Stimulated activated CD4-positive, alpha-beta T cell treated with anti-CD3 and anti-CD28 coated beads, Interleukin-15, amount 100 ng/mL, for 24 hours (primary cell): ENCODE measurements around the gene EFNA3.
"Not testable (repeated sequence)": the region's sequence is repeated elsewhere in the genome, so short reads cannot be mapped to it uniquely, and the experiment has no call there.

Source experiments
- DNase-seq: peaks from one replicate; pipeline ENCODE4 v3.0.0-alpha.2; 2020

The EFNA3 gene

GRCh38 chr1:155110826-155111225, 32.2 kb downstream of the EFNA3 start:
- no peak for DNase-seq

DNA sequence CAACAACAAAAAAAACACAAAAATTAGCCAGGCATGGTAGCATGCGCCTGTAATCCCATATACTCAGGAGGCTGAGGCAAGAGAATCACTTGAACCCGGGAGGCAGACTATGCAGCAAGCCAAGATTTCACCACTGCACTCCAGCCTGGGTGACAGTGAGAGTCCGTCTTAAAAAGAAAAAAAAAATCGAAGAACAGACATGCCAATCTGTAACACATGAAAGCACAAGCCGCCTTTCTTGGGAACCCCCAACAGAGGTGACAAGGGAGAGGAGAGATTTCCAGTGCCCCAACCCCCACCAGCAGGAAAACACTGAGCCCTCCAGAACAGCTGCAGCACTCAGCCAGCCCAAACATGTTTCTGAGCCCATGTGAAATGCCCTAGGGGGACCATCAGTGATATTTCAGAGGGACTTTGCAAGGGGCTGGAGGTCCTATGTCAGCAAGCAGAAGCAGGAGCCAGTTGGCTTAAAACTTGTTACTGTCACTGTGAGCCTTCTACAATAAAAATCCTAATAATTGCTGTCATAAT, 34.9 kb downstream of the EFNA3 start:
- no peak for DNase-seq

DNA sequence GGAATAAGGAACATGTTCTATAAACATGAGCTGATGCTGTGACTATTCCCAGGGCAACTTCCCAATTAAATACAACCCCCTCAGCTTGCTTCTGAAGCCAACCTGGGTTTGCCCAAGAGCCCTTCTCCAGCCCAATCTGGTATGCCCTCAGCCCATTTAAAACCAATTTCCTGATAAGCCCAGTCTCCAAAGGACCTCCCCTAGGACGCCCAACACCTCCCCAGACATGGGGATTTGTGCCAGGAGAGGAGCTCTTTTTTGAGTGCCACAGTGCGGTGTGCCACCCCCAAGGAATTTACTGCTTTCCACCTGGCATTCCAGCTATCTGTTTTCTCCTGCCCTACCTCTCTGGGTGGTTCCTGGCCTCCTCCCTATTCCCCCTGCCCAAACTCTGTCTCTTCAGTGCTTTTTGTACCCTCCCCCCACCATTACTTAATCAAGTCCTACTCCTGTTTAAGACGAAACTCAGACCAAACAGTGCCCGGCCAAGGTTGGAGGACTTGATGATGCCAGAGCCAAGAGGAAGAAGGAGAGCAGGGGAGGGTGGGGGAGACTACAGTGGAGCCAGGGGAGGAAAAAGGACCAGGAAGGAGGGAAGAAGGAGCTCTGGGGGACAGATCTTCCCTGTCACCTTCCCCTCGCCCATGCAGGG, 37.6 kb downstream of the EFNA3 start:
- no peak for DNase-seq

GRCh38 chr1:155117610-155118009, 39.0 kb downstream of the EFNA3 start:
- no peak for DNase-seq

DNA sequence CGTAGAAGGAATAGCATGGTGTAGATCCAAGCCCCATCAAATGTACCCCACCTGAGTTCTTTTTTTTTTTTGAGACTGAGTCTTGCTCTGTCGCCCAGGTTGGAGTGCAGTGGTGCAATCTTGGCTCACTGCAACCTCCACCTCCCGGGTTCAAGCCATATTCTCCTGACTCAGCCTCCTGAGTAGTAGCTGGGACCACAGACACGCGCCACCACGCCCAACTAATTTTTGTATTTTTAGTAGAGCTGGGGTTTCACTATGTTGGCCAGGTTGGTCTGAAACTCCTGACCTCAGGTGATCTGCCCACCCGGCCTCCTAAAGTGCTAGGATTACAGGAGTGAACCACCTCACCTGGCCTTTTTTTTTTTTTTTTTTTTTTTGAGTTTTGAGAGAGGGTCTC, 39.5 kb downstream of the EFNA3 start:
- not testable (repeated sequence) for DNase-seq

GRCh38 chr1:155120253-155120652, 41.6 kb downstream of the EFNA3 start:
- DNase-seq = no peak

DNA sequence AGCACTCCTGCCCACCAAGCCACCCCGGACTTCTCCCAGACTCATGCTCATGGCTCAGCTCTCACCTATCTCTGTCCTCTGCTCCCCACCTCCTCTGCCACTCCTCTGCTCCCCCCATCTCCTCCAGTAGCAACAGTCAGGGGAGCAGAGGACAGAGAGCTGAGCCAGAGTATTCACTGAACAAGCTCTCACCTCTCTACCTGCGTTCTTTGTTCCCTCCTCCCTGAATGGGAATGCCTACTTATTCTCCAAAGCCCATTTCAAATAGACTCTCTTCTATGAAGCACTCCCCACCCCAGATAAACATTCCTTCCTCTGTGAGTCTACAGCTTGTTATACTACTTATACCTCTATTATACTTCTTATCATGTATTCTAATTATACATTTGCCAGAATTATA, 42.6 kb downstream of the EFNA3 start:
- no peak for DNase-seq

GRCh38 chr1:155122308-155122707, 43.7 kb downstream of the EFNA3 start:
- DNase-seq = no peak

DNA sequence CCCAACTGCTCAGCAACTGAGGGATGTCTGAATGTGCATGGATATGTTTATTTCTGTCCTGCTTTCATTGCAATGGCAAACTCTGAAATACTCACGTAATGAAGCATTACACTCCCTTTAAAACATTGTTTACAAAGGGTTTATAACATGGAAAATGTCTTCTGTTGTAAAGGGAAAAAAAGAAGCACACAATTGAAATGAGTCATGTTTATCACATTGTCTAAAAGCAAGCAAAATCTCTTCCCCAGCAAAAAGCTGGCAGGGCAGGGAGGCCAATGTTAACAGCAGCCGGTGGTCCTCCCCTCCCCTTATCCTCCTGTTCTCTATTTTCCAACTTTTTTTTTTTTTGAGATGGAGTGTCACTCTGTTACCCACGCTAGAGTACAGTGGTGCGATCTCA, 45.2 kb downstream of the EFNA3 start:
- no peak for DNase-seq

GRCh38 chr1:155124503-155125463, 46.1 kb downstream of the EFNA3 start:
- no peak for DNase-seq

- DNase-seq = no peak
These were observed 46.9 kb downstream of the EFNA3 start for GRCh38 chr1:155125511-155125945.

GRCh38 chr1:155125946-155126555, 47.4 kb downstream of the EFNA3 start:
- no peak for DNase-seq

- peak; percentile 46 for DNase-seq
These were observed 48.0 kb downstream of the EFNA3 start for GRCh38 chr1:155126556-155127104.

DNA sequence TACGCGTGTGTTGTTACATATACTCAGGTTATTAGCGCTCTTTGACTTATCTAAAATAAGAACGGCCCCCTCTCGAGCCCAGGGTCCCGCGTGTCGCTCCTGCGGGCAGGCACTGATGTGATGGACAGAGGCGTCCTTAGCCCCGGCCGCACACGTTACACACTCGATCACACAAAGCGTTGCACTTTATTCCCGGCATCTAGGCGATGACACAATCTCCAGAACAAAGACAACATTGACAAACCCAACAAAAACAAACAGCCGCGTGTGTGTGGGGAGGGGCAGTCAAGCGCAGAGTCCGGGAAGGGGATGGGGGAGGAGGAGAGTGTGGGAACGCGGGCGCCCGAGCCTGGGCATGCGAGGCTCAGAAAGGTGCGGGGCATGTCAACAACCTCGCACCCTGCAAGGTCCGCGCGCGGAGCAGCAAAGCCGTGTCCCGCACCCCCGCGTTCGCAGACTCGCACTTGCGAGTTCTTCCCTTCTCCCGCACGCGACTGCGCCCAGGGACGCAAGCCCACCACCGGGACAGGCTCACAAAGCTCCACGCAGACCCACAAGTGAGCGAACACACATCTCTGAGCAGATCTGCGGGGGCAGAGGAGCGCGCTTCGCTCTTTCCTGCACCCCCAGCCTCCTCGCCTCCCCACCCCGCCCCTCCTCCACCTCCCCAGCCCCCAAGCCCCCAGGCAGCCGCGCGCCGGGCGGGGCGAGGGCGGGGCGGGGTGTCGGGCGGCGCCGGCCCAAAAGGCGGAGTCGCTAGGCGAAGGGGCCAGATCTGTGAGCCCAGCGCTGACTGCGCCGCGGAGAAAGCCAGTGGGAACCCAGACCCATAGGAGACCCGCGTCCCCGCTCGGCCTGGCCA, 48.7 kb downstream of the EFNA3 start, which contains the start of gene EFNA1:
EFNA1 (plus strand) TSS at position 772 of the 862 bp plus-strand sequence. CDS start 102 bp downstream, outside the sequence.
- DNase-seq = peak; percentile 64

GRCh38 chr1:155127967-155128754, 49.5 kb downstream of the EFNA3 start:
- no peak for DNase-seq

DNA sequence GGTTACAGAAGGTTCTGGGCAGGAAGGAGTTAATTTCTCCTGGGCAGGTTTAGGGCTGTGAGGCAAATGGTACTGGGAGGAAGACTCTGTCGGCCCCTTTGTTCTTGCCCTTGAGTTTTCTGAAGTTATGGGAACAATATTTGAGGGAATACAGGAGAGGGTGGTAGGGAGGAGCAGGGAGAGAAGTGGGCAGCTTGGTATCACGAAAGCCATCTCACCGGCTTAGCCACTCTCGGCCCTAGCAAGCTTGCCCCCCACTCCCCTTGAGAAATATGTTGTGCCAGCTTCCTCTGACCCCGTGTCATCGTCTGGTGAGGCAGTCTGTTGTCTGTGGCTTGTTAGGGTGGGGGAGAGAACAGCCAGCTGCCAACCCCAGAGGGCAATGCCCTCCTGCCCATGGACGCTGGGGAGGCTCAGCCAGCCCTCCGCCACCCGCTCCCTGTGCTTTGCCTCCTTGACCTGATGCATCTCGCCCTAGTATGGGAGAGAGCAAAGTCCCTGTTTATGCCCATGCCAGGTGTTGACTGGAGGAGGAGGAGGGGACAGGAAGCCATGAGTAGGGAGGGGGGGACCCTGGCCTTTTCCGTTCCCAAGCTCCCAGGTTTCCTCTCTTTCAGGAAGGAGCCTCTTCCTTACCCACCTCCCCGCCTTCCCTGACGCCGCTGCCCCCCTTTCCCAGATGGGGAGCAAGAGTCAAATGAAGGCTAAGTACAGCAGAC, 50.3 kb downstream of the EFNA3 start:
- no peak for DNase-seq

DNA sequence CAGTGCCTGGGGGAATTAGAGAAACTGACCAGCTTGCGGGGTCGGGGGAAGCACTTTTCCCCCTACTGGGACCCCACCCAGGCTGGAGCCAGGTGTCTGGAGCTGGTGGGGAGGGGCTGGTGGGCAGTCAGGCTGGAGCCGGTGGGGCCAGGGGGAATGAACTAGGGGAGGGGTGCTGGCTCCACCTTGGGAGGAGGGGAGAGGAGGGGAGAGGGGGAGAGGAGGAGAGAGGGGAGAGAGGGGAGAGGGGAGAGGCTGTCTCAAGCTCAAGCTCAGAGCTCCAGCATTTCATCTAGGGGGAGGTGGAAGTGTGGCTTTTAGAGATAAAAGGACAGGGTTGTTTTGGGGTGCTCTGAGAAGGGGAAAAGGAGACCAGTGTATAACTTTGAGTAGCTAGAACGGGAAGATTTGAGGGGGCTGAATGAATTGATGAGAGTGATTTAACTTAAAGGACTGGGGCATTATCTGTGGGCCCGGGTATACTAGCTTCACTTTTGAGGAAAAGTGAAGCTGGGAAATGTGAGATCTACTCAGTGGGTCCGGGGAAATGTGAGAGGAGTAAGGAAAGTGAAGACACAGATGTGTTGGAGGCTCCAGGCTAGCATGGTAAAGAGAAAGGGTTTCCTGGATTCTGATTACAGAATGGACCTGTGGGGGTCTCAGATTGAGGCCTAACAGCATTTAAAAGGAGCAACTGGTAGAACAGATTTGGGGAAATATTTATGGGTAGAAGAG, 51.8 kb downstream of the EFNA3 start:
- no peak for DNase-seq

GRCh38 chr1:155131285-155131684, 52.6 kb downstream of the EFNA3 start:
- no peak for DNase-seq

- DNase-seq = no peak
These were observed 53.2 kb downstream of the EFNA3 start for GRCh38 chr1:155131856-155132255.
